Sigmoid colon (tissue), 4 donors: ENCODE measurements around the gene SETD7.

Source experiments
- CTCF ChIP-seq, 4 experiments: fragments of 450-650 bp in 3 of 4; fragments of 200-600 bp in 1 of 4; IDR thresholded peaks; one replicate each; pipeline ENCODE4 v1.5.1; 2016 to 2019; ENCODE audit warnings: antibody characterized with exemption in 4 of 4, mild to moderate bottlenecking in 3 of 4, moderate library complexity in 2 of 4
- EP300 ChIP-seq, 4 donors: sonication (generic); formaldehyde crosslinking; IDR thresholded peaks; one replicate each; pipeline ENCODE4 v1.6.1; 2017; ENCODE audit warnings: antibody characterized with exemption in 4 of 4
- POLR2A ChIP-seq, 2 donors: fragments of 450-650 bp; IDR thresholded peaks; one replicate each; pipeline ENCODE4 v1.6.1; 2016; ENCODE audit warnings: antibody characterized with exemption in 2 of 2, mild to moderate bottlenecking in 2 of 2, moderate library complexity in 2 of 2

DNA sequence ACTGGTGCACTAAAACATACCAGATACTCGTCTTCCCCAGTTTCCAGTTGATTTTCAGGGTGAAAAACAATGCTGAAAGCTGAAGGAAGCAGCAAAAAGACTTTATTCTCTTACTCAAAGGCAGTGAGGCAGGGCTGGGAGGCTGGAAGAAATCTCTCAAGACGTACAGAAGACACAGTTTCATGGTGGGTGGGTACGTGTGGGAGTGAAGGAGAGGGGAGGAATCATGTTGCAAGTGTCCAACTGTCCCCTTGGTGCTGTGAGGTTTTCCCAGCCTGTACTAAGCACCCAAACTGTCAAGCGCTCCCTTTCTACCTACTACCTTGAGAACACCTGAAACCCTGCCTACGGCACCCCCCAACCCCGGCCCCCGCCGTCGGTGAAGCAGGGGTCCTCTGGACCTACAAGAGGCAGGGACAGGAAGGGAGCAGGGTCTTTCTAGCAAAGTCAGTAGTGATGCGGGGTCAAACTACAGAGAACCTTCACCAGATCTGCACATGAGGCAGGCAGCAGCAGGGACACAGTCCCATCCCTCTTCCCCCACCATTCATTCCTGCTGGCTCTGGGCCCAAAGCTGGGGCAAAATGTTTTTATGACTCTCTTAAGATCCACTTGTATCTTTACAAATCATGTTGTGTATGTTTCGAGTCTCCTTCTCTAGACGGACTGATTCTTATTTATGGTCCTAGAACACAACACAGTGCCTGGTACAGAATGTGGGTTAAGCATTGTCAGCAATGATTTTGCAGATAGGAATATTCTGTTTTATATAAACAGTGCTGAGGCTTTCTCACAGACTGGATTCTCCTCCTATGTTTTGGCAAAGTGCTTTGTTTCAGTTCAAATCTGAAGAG lies 2.4 kb upstream of the SETD7 start:
- TF ChIP-seq POLR2A (IDR thresholded peaks at IDR 0.05) (no peak), CTCF (IDR thresholded peaks at IDR 0.05) (no peak), EP300 (IDR thresholded peaks at IDR 0.05) (no peak)
